GM21737 (cell line): Measurements from ENCODE around the gene CBX5.
A peak's percentile ranks its signal among the peaks of the same experiment; 100 is the strongest.
"Not testable (repeated sequence)": the region's sequence is repeated elsewhere in the genome, so short reads cannot be mapped to it uniquely, and the experiment has no call there.

Source experiments
- ATAC-seq: cut with Tn5 transposase; IDR thresholded peaks from one replicate; pipeline ENCODE4 v1.9.1; 2021; ENCODE audit warnings: mild to moderate bottlenecking, moderate library complexity; ENCODE audit not compliant: unreplicated experiment

CBX5 gene

GRCh38 chr12:54294953-54295566, 15.1 kb upstream of the CBX5 start:
- no peak for ATAC-seq

DNA sequence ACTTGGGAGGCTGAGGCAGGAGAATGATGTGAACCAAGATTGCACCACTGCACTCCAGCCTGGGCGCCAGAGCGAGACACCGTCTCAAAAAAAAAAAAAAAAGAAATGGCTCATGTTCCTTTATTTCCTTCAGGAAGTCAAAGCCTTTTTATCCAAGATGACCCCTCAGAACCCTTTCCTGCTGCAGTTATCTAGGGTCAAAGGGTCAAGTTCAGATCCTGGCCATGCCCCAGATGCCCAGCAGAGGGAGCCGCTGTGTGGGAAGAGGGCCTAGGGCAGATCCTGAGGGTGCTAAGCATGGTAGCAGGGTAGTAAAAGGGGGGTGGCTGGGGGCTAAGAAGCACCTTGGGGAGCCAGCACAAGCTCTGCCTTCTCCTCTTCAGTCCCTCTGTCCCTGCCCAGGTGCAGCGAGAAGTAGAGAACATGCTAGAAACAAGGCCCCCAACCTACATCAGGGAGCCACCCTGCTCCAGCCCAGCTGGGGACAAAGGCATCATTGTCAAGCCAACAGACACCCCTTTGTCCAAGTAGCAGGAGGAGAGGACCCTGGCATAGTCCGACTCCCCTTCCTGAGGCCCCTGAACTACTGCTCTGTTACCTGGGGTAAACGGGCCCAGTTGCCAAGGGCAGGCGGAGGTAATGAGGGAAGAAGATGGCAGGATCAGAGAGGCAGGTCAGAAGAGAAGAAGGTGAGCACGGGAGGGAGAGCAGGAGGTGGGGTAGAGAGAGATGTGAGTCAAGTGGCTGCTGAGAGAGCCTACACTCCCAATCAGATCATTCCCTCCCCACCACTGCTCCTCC, 14.4 kb upstream of the CBX5 start:
- ATAC-seq: no peak

- ATAC-seq: no peak
Measured at GRCh38 chr12:54292931-54293241, 13.0 kb upstream of the CBX5 start.

GRCh38 chr12:54292083-54292930, 12.4 kb upstream of the CBX5 start:
- ATAC-seq: no peak

GRCh38 chr12:54287261-54288157, 7.6 kb upstream of the CBX5 start:
- no peak for ATAC-seq

- no peak for ATAC-seq
Measured at GRCh38 chr12:54286042-54287030, 6.4 kb upstream of the CBX5 start.

- ATAC-seq: no peak
Measured at GRCh38 chr12:54285150-54286041, 5.5 kb upstream of the CBX5 start.

DNA sequence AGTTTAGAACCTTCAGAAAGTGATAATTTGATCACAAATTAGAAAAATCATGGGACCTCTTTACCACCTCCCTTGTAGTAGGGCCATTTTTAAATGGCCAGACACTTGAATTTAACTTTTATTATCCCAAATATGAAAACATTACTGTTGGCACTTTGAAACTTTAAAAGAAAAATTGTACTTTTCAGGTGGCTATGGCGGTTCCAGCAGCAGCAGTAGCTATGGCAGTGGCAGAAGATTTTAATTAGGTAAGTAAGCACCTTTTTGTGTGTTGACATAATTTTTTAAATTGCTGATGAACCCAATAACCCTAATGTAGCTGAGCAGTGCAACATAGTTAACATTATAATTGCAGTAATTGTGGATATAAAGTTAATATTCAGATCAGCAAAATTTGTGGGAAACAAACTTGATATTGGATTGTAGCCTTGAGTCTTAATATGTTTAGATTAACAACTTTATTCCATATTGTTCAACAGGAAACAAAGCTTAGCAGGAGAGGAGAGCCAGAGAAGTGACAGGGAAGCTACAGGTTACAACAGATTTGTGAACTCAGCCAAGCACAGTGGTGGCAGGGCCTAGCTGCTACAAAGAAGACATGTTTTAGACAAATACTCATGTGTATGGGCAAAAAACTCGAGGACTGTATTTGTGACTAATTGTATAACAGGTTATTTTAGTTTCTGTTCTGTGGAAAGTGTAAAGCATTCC, 4.3 kb upstream of the CBX5 start:
- not testable (repeated sequence) for ATAC-seq

- ATAC-seq: no peak
Measured at GRCh38 chr12:54282949-54283593, 3.1 kb upstream of the CBX5 start.

GRCh38 chr12:54281694-54282093, 1.8 kb upstream of the CBX5 start:
- not testable (repeated sequence) for ATAC-seq

GRCh38 chr12:54281261-54281638, 1.3 kb upstream of the CBX5 start:
- not testable (repeated sequence) for ATAC-seq

DNA sequence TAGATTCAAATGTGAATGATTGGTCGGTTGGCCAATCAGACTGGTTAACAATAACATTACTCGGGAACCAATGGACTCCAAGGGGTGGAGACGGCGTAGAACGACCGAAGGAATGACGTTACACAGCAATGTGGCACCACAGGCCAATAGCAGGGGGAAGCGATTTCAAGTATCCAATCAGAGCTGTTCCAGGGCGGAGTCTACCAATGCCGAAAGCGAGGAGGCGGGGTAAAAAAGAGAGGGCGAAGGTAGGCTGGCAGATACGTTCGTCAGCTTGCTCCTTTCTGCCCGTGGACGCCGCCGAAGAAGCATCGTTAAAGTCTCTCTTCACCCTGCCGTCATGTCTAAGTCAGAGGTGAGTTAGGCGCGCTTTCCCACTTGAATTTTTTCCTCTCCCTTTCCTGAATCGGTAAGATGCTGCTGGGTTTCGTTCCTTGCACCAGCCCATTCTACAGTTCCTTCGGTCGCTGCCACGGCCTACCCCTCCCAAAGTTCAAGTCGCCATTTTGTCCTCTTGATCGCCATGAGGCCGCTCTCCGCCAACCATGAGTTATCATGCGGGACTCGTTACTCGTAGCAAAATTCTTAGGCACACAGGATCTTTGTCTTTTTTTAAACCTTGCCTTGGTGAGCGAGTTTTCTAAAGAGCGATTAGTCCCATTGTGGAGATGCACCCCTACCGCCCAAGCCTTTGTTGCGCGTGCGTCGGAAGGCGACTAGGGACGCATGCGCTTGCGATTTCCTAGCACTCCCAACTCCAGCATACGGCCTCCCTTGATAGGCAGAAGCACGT, 742 bp upstream of the CBX5 start, which contains the start of gene HNRNPA1:
Gene HNRNPA1, plus strand, starts transcription at position 259 of the 793 bp plus-strand sequence. Its CDS starts 82 bp downstream, at position 341.
- peak; percentile 86 for ATAC-seq

GRCh38 chr12:54279227-54279631, 693 bp downstream of the CBX5 start:
- no peak for ATAC-seq

GRCh38 chr12:54277823-54278276, 2.1 kb downstream of the CBX5 start:
- no peak for ATAC-seq

DNA sequence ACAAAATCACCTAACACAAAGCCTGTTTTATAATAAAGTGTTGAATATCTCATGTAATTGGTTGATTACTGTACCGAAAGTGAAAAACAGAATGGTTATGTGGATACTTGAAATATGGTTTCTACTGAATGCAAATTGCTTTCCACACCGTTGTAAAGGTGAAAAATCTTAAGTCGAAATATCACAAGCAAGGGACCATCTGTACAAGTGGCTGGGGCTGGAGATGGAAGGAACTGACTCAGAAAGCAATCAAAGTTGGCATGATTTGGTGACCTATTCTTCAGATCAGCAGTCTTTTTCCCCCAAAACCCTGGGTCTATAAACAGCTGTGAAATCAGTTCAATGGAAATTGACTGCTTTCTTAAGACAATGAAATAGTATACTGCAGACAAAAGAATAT, 3.6 kb downstream of the CBX5 start:
- ATAC-seq: no peak

- no peak for ATAC-seq
Measured at GRCh38 chr12:54273981-54274380, 5.9 kb downstream of the CBX5 start.
